SIG-M5 (cell line): ENCODE data around the gene GAREM1.
"Not testable (repeated sequence)": the region's sequence is repeated elsewhere in the genome, so short reads cannot be mapped to it uniquely, and the experiment has no call there.

Experiments
- DNase-seq: peaks from one replicate; lab custom pipeline; 2025; lab: John Stamatoyannopoulos, UW

The GAREM1 gene

GRCh38 chr18:32257084-32257785, 213.4 kb downstream of the GAREM1 start:
- DNase-seq: no peak

GRCh38 chr18:32255570-32255969, 215.1 kb downstream of the GAREM1 start:
- no peak for DNase-seq

GRCh38 chr18:32252141-32252860, 218.4 kb downstream of the GAREM1 start:
- no peak for DNase-seq

GRCh38 chr18:32251466-32251865, 219.2 kb downstream of the GAREM1 start:
- no peak for DNase-seq

- no peak for DNase-seq
These were observed 221.3 kb downstream of the GAREM1 start for GRCh38 chr18:32249147-32249929.

- no peak for DNase-seq
These were observed 225.8 kb downstream of the GAREM1 start for GRCh38 chr18:32244881-32245280.

GRCh38 chr18:32243358-32243757, 227.3 kb downstream of the GAREM1 start:
- no peak for DNase-seq

GRCh38 chr18:32242395-32242794, 228.3 kb downstream of the GAREM1 start:
- DNase-seq: no peak

GRCh38 chr18:32238635-32239268, 231.9 kb downstream of the GAREM1 start:
- DNase-seq: no peak

- DNase-seq: no peak
These were observed 233.6 kb downstream of the GAREM1 start for GRCh38 chr18:32237049-32237448.

GRCh38 chr18:32233348-32233747, 237.3 kb downstream of the GAREM1 start:
- DNase-seq: not testable (repeated sequence)

- no peak for DNase-seq
These were observed 251.2 kb downstream of the GAREM1 start for GRCh38 chr18:32219431-32220018.

GRCh38 chr18:32216390-32216789, 254.3 kb downstream of the GAREM1 start:
- no peak for DNase-seq

GRCh38 chr18:32213693-32214092, 257.0 kb downstream of the GAREM1 start:
- no peak for DNase-seq
